SK-N-MC (cell line): ENCODE measurements around the gene DIAPH2.
A peak's percentile ranks its signal among the peaks of the same experiment; 100 is the strongest.

ENCODE experiments used
- DNase-seq: peaks from one replicate; pipeline ENCODE4 v3.0.0-alpha.2; 2011; ENCODE audit warnings: low read depth, low spot score
- H3K27ac ChIP-seq: fragments of 200-600 bp; sonication (generic); 2 replicates; pipeline ENCODE4 v1.5.1; 2016; ENCODE audit warnings: mixed run types
- H3K36me3 ChIP-seq: fragments of 200-600 bp; sonication (generic); 2 replicates; pipeline ENCODE4 v1.6.1; 2017; ENCODE audit warnings: antibody characterized with exemption, low read length, mixed read lengths; ENCODE audit not compliant: insufficient read depth
- H3K4me3 ChIP-seq: fragments of 200-600 bp; sonication (generic); 2 replicates; pipeline ENCODE4 v1.5.1; 2016
- H3K9ac ChIP-seq: fragments of 200-600 bp; sonication (generic); 2 replicates; pipeline ENCODE4 v1.8.0; 2017; ENCODE audit warnings: mixed run types, mixed read lengths; ENCODE audit not compliant: insufficient read length
- H3K9me3 ChIP-seq: fragments of 200-600 bp; sonication (generic); 2 replicates; pipeline ENCODE4 v1.6.1; 2017; ENCODE audit warnings: low read depth, mild to moderate bottlenecking, antibody characterized with exemption, low read length, moderate library complexity, mixed read lengths
- EZH2 ChIP-seq: fragments of 200-600 bp; sonication (generic); IDR thresholded peaks from one replicate; pipeline ENCODE4 v1.6.1; 2017; ENCODE audit warnings: antibody characterized with exemption
- FOXP2 ChIP-seq: optimal IDR thresholded peaks from 2 replicates; pipeline ENCODE3; 2011; ENCODE audit warnings: mild to moderate bottlenecking, moderate library complexity; ENCODE audit not compliant: insufficient read depth; ENCODE audit errors: extremely low read length, control extremely low read depth
- POLR2AphosphoS5 ChIP-seq: IDR thresholded peaks from 2 replicates; pipeline ENCODE4 v1.6.1; 2012; ENCODE audit warnings: mild to moderate bottlenecking, low read depth, low read length, borderline replicate concordance

The DIAPH2 gene

GRCh38 chrX:97009391-97009790 is 324.7 kb downstream of the DIAPH2 start:
- no peak for TF ChIP-seq POLR2AphosphoS5
- TF ChIP-seq EZH2 = no peak
- TF ChIP-seq FOXP2 = no peak

DNA sequence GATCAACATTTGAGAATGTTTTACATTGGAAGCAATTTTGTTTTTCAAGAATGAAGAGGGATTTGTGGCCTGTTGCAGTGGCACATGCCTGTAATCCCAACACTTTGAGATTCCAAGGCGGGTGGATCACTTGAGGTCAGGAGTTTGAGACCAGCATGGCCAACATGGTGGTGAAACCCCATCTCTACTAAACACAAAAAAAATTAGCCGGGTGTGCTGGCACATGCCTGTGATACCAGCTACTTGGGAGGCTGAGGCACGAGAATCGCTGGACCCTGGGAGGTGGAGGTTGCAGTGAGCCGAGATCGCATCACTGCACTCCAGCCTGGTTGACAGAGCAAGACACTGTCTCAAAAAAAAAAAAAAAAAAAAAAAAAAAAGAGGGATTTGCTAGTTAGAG is 326.9 kb downstream of the DIAPH2 start:
- no peak overlapping the region for H3K9ac ChIP-seq
- H3K9me3 ChIP-seq = no peaks in the 10 kb centered on the region
- H3K36me3 ChIP-seq = no peaks in the 10 kb centered on the region
- TF ChIP-seq EZH2 = no peak
- TF ChIP-seq POLR2AphosphoS5 = no peak
- TF ChIP-seq FOXP2 = no peak
- no peak overlapping the region for H3K4me3 ChIP-seq
- H3K27ac ChIP-seq = no peak overlapping the region
- no peak for DNase-seq

More at GRCh38 chrX:97009391-97009790, 324.7 kb downstream of the DIAPH2 start:
- no peak for DNase-seq
- no peaks in the 10 kb centered on the region for H3K36me3 ChIP-seq
- H3K4me3 ChIP-seq = no peak overlapping the region
- H3K9me3 ChIP-seq = no peaks in the 10 kb centered on the region
- H3K9ac ChIP-seq = no peak overlapping the region
- H3K27ac ChIP-seq = no peak overlapping the region

GRCh38 chrX:97016106-97016505 is 331.5 kb downstream of the DIAPH2 start:
- TF ChIP-seq EZH2 (no peak), POLR2AphosphoS5 (no peak), FOXP2 (no peak)
- Histone ChIP-seq H3K27ac (no peak overlapping the region), H3K9ac (no peak overlapping the region), H3K4me3 (no peak overlapping the region), H3K9me3 (no peaks in the 10 kb centered on the region), H3K36me3 (no peaks in the 10 kb centered on the region)
- no peak for DNase-seq

DNA sequence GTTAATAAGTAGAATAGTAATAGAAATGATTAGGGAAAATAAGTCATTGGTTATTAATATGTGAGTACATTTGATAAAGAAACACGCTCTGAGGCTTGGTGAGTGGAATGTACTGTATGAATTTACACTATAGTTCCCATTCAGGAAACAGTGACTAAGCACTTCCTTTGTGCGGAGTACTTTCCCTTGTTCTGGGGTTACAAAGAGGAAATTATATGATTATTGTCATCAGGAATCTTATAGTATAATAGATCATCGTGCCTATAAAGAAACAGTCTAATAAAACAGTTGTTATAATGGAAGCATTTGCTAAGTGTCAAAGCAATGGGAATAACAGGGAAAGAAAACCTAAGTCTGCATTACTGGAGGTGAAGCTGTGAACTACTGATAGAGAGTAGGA is 337.0 kb downstream of the DIAPH2 start:
- TF ChIP-seq POLR2AphosphoS5 = no peak
- TF ChIP-seq EZH2 = no peak
- TF ChIP-seq FOXP2 = no peak
- DNase-seq = no peak
- Histone ChIP-seq H3K27ac (no peak overlapping the region), H3K4me3 (0 out of 2 replicates have a peak overlapping the region, but pooled peaks have one; percentile 24), H3K9ac (no peak overlapping the region), H3K9me3 (no peaks in the 10 kb centered on the region), H3K36me3 (no peaks in the 10 kb centered on the region)

- no peak for DNase-seq
- Histone ChIP-seq H3K9me3 (no peaks in the 10 kb centered on the region), H3K9ac (no peak overlapping the region), H3K27ac (no peak overlapping the region), H3K4me3 (no peak overlapping the region), H3K36me3 (no peaks in the 10 kb centered on the region)
- no peak for TF ChIP-seq EZH2
- TF ChIP-seq POLR2AphosphoS5 = no peak
- TF ChIP-seq FOXP2 = no peak
Observed at GRCh38 chrX:97026406-97026805, 341.8 kb downstream of the DIAPH2 start.

DNA sequence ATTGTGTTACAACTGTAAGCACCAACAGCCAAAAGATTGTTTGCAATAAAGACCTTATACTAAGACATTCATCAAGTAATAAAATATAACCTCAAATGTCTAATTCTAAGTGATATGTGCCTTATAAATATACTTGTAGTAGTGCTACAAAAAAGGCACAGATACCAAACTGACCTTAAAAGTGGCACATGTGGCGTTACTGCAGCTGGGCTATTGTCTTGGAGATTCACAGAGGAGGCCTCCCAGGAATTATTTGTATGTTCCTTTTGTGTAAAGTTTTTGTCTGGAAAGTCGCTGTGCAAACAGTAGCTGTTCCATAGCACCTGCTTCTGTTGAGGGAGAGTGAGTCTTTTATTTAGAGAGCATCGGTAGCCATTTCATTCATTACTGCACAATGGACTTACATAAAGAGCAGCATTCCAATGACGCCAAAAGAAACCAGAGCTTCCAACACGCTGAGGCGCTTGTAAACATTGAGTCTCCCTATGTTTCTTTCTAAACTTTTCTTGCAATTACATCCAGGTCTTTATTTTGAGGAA is 342.8 kb downstream of the DIAPH2 start:
- DNase-seq = no peak
- Histone ChIP-seq H3K9me3 (no peaks in the 10 kb centered on the region), H3K27ac (no peak overlapping the region), H3K36me3 (no peaks in the 10 kb centered on the region), H3K4me3 (no peak overlapping the region), H3K9ac (no peak overlapping the region)
- TF ChIP-seq POLR2AphosphoS5 (no peak), EZH2 (no peak), FOXP2 (no peak)

GRCh38 chrX:97030463-97030862 is 345.8 kb downstream of the DIAPH2 start:
- no peak for DNase-seq
- Histone ChIP-seq H3K9ac (no peak overlapping the region), H3K27ac (no peak overlapping the region), H3K36me3 (no peaks in the 10 kb centered on the region), H3K4me3 (no peak overlapping the region), H3K9me3 (no peaks in the 10 kb centered on the region)
- TF ChIP-seq FOXP2 = no peak
- no peak for TF ChIP-seq POLR2AphosphoS5
- no peak for TF ChIP-seq EZH2

DNA sequence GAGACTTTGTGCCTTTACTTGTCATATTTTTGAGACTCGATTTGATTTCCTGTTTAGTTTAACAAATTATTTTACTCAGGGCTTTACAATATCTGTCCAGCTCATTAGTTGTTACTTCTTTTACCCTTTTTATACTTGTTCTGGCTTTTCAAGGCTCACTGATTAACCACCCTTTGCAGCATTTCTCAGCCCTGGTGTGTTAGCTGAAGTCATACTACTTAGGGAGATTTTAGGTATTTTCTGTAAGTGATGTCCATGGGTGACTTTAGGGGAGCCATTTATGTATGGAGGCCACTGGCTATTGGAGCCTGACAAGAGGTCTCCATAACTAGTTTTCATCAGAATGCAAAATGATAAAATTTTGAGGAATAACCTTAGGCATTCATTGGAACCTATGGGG is 346.3 kb downstream of the DIAPH2 start:
- H3K4me3 ChIP-seq = no peak overlapping the region
- H3K9ac ChIP-seq = no peak overlapping the region
- H3K9me3 ChIP-seq = no peaks in the 10 kb centered on the region

DNA sequence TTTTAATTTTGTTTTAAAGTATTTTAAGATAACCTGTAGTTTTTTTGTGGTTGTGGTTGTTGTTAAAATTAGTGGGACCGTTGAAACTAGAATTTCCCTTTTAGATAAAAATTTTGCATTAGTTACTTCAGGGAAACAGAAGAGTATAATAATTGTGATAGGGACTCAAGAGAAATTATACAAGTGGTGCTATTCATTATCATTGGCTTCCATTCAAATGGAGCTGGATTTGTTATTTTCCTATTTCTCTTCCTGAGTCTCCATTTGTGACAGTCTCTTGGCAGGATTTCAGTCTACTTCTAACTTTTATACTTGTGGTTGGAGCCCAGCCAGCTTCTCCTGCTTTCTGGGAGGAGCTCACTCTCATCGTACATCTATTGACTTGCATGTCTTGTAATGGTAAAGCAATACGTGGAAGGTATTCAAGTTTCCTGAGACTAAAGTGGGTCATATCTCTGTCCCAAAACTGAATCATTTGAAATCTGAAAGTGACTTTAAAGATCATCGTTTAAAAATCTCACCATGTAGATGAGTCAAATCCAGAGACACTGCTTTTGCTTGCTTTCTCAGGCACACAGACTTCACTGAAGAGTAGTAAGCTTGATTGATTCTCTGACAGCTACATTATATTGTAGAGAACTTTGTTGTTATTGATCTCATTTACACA is 354.9 kb downstream of the DIAPH2 start:
- Histone ChIP-seq H3K36me3 (no peaks in the 10 kb centered on the region), H3K4me3 (0 out of 2 replicates have a peak overlapping the region, but pooled peaks have one; percentile 0), H3K9ac (no peak overlapping the region), H3K27ac (no peak overlapping the region), H3K9me3 (no peaks in the 10 kb centered on the region)
- DNase-seq = peak; percentile 76
- TF ChIP-seq POLR2AphosphoS5 (peak; percentile 20; the same call in 1 of the 2 replicates), FOXP2 (no peak)

More for the DNA sequence above, 346.3 kb downstream of the DIAPH2 start:
- H3K27ac ChIP-seq = no peak overlapping the region
- H3K36me3 ChIP-seq = no peaks in the 10 kb centered on the region
- DNase-seq = no peak
- TF ChIP-seq EZH2 = no peak
- no peak for TF ChIP-seq FOXP2
- TF ChIP-seq POLR2AphosphoS5 = no peak
